Measurements from ENCODE around the gene ITGB5. TPM values are rescaled to one million over a fixed set of nuclear protein-coding genes. Genes with fewer than 3 reads are reported as not detected.

ITGB5 gene
- polyA plus RNA-seq, 3 donors: 0.68 to 1.2 (median 1.0) TPM

- peaks cover 0 to 6% (median 2%) of the 10 kb centered on the region in 3 donors for H3K27me3 Mint-ChIP-seq (ENCODE audit: low read depth in 3 of 3)
- Histone ChIP-seq H3K9me3 (replicated peaks in 1 of 2; ENCODE audit: control insufficient read depth in 1 of 2, insufficient read depth in 1 of 2, low read length in 2 of 2) (no peaks in the 10 kb centered on the region), H3K9ac (ENCODE audit: insufficient read depth, low read length, poor library complexity, severe bottlenecking) (no peak overlapping the region), H3K27ac (ENCODE audit: low read depth in 1 of 2, low read length in 2 of 2) (no peak overlapping the region), H4K20me1 (ENCODE audit: insufficient read depth, low read length) (no peaks in the 10 kb centered on the region), H2AFZ (ENCODE audit: insufficient read depth, low read depth, low read length, poor library complexity, severe bottlenecking) (no peak overlapping the region), H3K4me3 (replicated peaks in 1 of 3; ENCODE audit: low read depth in 2 of 3, low read length in 3 of 3) (no peak overlapping the region), H3K36me3 (replicated peaks in 1 of 2; ENCODE audit: control insufficient read depth in 1 of 2, insufficient read depth in 2 of 2, low read length in 2 of 2) (no peaks in the 10 kb centered on the region), H3K4me1 (ENCODE audit: control insufficient read depth in 1 of 2, insufficient read depth in 2 of 2, low read length in 2 of 2) (peaks cover 0 to 7% of the 10 kb centered on the region in 2 donors), H3K79me2 (ENCODE audit: insufficient read depth, low read length) (no peaks in the 10 kb centered on the region), H3K4me2 (replicated peaks; ENCODE audit: extremely low read depth, low read length, poor library complexity, severe bottlenecking) (no peak overlapping the region), H3K27me3 (ENCODE audit: control insufficient read depth in 2 of 2, insufficient read depth in 2 of 2, low read length in 2 of 2) (no peaks in the 10 kb centered on the region)
- intact Hi-C loops (cut with micrococcal nuclease): no loop called here
- H3K36me3 Mint-ChIP-seq: no peaks in the 10 kb centered on the region
- 87% methylated on average over 3 of the region's 6 CpGs for WGBS (ENCODE audit: insufficient coverage)
- TF ChIP-seq, protein P1, sequence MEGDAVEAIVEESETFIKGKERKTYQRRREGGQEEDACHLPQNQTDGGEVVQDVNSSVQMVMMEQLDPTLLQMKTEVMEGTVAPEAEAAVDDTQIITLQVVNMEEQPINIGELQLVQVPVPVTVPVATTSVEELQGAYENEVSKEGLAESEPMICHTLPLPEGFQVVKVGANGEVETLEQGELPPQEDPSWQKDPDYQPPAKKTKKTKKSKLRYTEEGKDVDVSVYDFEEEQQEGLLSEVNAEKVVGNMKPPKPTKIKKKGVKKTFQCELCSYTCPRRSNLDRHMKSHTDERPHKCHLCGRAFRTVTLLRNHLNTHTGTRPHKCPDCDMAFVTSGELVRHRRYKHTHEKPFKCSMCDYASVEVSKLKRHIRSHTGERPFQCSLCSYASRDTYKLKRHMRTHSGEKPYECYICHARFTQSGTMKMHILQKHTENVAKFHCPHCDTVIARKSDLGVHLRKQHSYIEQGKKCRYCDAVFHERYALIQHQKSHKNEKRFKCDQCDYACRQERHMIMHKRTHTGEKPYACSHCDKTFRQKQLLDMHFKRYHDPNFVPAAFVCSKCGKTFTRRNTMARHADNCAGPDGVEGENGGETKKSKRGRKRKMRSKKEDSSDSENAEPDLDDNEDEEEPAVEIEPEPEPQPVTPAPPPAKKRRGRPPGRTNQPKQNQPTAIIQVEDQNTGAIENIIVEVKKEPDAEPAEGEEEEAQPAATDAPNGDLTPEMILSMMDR (IDR thresholded peaks at IDR 0.05): no peak
- DNase-seq: no peak
- H3K4me1 Mint-ChIP-seq: peaks cover 18% of the 10 kb centered on the region
- no peaks in the 10 kb centered on the region for H3K9me3 Mint-ChIP-seq
- H3K27ac Mint-ChIP-seq: peak overlapping the region in 1 of 7 donors; percentile 44
- no peak overlapping the region for H3K4me3 Mint-ChIP-seq
These were observed 94.0 kb downstream of the ITGB5 start for GRCh38 chr3:124793054-124793739.

GRCh38 chr3:124792341-124793040 is 94.7 kb downstream of the ITGB5 start:
- no peaks in the 10 kb centered on the region for H3K9me3 Mint-ChIP-seq
- Histone ChIP-seq H2AFZ (ENCODE audit: insufficient read depth, low read depth, low read length, poor library complexity, severe bottlenecking) (no peak overlapping the region), H3K9me3 (replicated peaks in 1 of 2; ENCODE audit: control insufficient read depth in 1 of 2, insufficient read depth in 1 of 2, low read length in 2 of 2) (no peaks in the 10 kb centered on the region), H3K79me2 (ENCODE audit: insufficient read depth, low read length) (no peaks in the 10 kb centered on the region), H3K36me3 (replicated peaks in 1 of 2; ENCODE audit: control insufficient read depth in 1 of 2, insufficient read depth in 2 of 2, low read length in 2 of 2) (no peaks in the 10 kb centered on the region), H3K4me1 (ENCODE audit: control insufficient read depth in 1 of 2, insufficient read depth in 2 of 2, low read length in 2 of 2) (peaks cover 0 to 7% of the 10 kb centered on the region in 2 donors), H3K9ac (ENCODE audit: insufficient read depth, low read length, poor library complexity, severe bottlenecking) (no peak overlapping the region), H3K4me2 (replicated peaks; ENCODE audit: extremely low read depth, low read length, poor library complexity, severe bottlenecking) (no peak overlapping the region), H3K27ac (ENCODE audit: low read depth in 1 of 2, low read length in 2 of 2) (no peak overlapping the region), H4K20me1 (ENCODE audit: insufficient read depth, low read length) (no peaks in the 10 kb centered on the region), H3K4me3 (replicated peaks in 1 of 3; ENCODE audit: low read depth in 2 of 3, low read length in 3 of 3) (no peak overlapping the region), H3K27me3 (ENCODE audit: control insufficient read depth in 2 of 2, insufficient read depth in 2 of 2, low read length in 2 of 2) (no peaks in the 10 kb centered on the region)
- intact Hi-C loops (cut with micrococcal nuclease): no loop called here
- H3K27ac Mint-ChIP-seq: no peak overlapping the region
- H3K4me1 Mint-ChIP-seq: peaks cover 18% of the 10 kb centered on the region
- H3K27me3 Mint-ChIP-seq (ENCODE audit: low read depth in 3 of 3): peaks cover 0 to 6% (median 4%) of the 10 kb centered on the region in 3 donors
- no peak for DNase-seq
- no peaks in the 10 kb centered on the region for H3K36me3 Mint-ChIP-seq
- TF ChIP-seq, protein P1 (IDR thresholded peaks at IDR 0.05): no peak
- H3K4me3 Mint-ChIP-seq: no peak overlapping the region
- WGBS (ENCODE audit: insufficient coverage): 96% methylated on average over 4 of the region's 7 CpGs

Data from CD14-positive monocyte (primary cell).